Measurements from ENCODE around the gene FAM78A.
"Not testable (repeated sequence)": the region's sequence is repeated elsewhere in the genome, so short reads cannot be mapped to it uniquely, and the experiment has no call there.

FAM78A gene

DNA sequence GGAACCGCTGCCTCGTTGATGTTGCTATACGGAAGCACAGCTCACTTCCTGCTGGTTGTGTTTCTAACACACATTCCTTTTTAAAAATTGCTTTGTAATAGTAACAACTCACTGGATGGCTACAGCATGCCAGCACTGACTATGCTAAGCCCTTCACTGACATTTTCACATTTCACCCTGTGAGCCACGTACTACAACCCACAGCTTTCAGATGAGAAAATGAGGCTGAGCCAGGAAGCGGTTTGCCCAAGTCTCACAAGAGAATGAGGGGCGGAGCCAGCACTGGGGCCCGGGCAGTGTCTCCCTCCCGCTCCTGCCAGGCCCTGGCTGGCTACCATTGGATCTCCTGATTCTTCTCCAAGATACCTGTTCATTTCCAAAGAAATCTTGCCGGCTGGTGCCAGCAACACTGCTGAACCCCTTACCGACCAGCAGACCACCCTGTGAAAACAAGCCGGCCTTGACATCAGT is 38.3 kb downstream of the FAM78A start:
- DNase-seq (ENCODE audit: low spot score) = no peak

DNA sequence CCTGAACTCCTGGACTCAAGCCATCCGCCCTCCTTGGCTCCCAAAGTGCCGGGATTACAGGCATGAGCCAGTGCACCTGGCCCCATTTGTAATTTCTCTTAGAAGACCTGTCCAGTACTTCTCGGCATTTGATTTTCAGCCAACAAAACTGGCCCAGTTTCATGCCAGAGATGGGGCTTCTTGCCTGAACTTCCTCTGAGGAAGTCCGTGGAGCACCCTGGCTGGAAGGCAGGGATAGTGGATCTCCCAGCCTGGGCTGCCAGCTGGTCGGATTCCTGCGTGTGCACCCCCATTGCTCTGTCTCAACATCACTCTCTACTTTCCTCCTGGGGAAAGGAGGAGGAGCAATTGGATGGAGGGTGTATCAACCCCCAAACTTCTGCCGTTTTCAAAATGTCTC is 39.0 kb downstream of the FAM78A start:
- no peak for DNase-seq (ENCODE audit: low spot score)

DNA sequence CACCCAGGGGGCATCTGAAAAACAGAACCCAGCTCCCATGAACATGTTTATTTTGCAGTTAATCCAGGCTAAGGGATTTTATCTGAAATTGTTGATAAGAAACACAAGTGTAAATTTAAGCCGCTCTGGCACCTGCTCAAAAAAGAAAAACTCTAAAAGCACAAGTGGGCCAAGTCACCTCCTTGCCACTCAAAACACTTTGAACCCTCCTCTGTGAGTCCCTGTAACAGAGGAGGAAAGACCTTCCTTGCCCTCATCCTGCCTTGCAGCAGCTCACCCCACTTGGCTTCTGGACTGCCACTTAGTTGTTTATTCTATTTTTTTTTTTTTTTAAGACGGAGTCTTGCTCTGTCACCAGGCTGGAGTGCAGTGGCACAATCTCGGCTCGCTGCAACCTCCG is 39.5 kb downstream of the FAM78A start:
- DNase-seq (ENCODE audit: low spot score) = no peak

DNA sequence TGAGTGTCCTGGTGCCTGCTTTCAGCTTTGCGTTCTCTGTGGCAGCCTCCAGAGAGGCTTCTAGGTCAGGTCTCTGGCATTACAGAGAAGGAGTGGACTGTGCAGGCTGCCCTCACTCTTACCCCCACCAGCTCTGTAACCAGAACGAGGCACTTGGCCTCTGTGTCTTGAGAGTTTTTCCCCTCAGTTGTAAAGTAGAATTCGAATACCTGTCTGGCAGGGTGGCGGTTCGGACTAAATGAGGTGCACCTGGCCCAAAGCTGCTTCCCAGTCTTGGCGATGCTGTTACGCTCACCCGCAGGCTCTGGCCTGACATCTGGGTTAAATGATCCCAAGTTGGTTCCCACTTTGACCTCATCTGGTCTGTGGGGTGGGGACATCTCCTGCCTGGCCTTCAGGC is 40.1 kb downstream of the FAM78A start:
- no peak for DNase-seq (ENCODE audit: low spot score)

DNA sequence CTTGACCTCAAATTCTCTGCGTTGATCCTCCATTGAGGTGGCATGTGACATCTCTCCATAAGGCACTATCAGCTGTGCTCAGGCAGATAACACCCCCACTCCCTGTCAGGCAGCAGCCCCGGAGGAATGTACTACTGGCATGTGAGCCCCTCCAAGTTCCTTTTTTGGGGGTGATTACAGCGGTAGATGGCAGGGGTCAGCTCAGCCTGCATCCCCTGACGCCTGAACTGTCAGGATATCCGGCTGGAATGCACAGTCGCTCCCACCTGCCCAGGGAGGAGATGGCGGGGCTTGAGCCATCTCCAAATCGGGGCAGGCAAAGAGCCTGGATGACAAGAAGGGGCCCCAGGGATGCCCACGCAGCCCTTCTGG is 40.8 kb downstream of the FAM78A start:
- no peak for DNase-seq (ENCODE audit: low spot score)

DNA sequence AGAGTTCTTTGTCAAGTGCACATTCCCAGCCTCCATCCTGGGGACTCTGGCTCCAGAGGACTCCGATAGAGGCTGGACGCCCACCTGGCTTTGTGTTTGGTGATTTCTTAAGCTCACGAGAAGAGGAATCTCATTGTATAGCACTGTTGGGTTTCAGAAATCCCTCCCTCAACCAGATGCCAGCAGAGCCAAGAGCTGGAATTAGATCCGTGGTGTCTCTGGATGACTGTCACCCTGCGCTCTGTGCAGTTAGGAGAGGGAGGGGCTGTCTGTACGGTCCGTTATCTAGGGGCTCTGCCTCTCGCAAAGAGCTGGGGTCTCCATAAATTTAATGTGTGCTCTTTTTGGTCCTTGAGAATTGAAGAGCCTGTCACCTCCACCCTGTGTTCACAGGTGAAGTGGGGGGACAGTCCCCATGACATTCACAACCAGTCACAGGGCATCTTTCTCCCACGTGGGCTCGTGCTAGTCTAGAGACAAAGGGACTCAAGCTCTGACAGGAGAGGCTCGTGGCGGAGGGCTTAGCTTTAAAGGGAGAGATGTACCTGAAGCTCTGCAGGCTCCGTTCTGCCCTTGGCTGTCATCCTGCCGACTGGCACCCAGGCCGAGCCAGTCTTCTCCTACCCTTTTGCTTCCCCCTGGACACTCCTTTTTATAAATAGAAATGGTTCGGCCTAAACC is 41.4 kb downstream of the FAM78A start:
- DNase-seq (ENCODE audit: low spot score) = no peak

DNA sequence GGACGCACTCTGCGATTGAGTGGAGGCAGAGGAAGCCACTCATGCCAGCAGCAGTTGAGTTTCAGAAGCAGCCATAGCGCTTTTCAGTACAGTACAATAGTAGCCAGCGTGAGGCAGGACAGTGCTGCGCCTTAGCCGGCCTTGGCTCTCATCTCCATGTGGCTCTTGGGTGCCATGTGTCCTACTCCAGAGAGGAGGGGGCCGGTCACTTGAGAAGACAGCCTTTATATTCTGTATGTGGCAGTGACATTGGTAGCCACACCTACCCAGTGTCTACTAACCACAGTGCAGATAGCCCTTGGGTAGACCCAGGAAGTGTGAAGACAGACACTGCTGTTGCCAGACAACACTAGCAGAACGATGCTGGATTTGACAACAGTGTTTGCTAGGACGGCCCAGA is 42.3 kb downstream of the FAM78A start:
- DNase-seq (ENCODE audit: low spot score) = no peak

DNA sequence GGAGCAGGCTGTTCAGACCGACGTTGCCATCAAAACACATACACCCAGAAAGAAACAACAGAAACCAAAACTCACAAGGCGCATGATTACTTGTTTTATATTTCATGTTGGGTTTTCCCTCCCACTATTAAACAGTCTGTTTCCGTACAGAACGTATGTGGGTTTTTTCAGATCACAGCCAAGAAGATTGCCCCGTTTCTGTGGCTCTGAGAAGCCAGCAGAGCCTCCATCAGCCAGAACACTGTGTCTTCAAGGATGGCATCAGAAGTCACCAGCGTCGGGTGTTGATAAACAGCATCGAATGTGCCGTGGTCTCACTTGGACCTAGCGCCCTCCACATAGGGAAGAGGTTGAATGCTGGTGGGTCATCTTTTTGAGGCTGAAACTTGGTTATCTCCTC is 42.8 kb downstream of the FAM78A start:
- no peak for DNase-seq (ENCODE audit: low spot score)

DNA sequence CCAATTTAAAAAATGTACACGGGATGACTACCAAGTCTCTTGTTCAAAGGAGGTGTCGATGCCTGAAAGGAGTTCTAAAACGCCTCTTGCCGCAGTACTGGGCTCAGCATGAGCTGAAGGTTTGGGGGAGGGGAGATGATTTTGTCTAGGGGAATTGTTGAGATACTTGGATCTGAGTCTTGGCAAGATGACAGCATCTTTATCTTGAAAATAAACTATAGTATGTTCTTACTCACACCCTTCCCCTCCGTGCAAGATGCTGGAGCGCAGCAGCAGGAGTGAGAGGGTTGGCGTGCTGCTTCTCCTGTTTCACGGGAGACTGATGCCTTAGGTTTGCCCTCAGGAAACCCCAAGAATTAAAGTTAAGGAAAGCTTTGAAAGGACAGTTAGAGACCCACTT is 47.3 kb downstream of the FAM78A start:
- DNase-seq (ENCODE audit: low spot score) = no peak

DNA sequence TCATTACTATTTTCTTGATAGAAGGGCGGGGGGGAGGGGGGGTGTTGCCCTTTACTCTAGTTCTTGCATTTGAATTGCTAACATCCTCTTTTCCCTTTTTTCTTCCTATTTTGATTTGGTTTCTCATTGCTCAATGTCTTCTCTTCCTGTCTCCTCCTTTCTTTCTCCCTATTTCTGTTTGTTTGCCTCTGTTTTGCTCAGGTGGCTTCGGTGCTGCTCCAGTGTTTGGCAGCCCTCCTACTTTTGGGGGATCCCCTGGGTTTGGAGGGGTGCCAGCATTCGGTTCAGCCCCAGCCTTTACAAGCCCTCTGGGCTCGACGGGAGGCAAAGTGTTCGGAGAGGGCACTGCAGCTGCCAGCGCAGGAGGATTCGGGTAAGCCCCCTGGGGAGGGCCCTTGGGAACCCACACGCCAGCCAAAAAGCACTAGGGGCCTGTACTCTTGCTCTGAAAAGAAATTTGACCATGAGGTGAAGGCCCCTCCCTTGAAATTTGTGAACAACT is 48.3 kb downstream of the FAM78A start:
- no peak for DNase-seq (ENCODE audit: low spot score)

DNA sequence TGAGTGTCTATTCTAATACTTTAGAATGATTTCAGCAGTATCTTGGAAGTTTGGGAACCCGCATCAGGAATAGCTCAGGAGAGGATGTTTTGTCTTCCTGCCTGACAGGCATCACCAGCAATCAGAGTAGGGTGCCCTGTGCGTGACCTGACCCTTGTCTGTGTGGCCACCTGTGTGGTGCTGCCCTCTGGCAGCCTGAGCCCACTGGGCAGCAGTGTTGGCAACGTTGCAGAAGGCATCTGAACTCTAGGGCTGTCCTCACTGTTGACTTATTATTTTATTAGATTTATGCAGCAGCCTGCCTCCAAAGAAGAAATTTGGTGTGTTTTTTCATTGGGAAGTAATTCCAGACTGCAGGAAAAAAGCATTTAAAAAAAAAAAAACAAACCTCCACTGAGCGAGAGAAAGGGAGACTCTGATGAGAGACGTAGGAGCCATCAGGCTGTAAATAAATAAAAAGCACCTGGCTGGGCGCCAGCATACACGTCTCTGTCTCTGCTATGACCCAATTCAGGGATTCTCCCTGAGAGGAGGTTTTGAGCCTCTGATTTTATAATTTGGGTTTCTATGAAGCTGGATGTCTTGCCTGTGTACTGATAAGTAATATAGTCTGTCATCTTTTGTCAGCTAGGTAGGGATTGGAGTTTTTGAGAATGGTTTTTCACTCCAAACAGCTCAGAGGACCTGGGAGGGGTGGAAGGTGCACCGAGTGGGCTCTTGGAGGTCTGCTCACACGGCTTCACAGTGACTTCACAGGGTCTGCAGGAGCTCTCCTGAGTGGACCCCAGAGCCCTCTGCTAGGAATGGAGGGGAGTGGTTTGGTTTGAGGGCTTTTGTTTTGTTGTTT is 49.0 kb downstream of the FAM78A start:
- DNase-seq (ENCODE audit: low spot score) = no peak

DNA sequence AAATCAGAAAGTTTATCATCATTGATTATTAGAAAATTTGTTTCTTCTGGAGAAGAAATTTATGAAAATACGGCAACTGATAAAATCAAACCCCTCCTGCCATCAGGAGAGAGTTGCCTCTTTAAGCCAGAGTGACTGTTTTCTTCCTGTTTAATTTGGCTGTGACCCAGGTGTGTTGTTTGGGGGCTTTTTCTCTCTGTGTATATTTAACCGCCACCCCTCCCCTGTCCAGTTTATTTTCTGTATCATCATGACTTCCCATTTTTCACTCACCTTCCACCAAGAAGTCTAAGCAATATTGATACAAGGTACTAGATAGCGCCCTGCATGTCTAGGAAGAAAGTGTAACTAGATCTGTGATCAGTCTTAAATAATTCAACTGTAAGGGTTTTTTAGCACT is 50.1 kb downstream of the FAM78A start:
- no peak for DNase-seq (ENCODE audit: low spot score)

DNA sequence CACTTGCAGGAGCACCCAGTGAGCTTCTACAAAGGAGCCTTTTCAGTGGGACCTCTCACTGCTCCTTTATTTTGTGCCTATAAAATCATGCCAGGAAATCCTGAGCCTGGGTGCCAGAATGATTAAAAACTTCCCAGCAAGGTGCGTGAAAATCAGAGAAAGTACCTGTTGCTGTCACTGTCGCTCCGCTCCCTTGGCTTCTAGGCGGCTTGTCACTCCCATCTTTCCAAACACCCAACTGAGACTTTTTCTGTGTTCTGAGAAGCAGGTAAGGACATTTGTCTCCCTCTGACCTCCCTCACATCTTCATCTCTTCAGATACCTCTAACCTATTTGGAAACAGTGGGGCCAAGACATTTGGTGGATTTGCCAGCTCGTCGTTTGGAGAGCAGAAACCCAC is 53.9 kb downstream of the FAM78A start:
- DNase-seq (ENCODE audit: low spot score) = no peak

DNA sequence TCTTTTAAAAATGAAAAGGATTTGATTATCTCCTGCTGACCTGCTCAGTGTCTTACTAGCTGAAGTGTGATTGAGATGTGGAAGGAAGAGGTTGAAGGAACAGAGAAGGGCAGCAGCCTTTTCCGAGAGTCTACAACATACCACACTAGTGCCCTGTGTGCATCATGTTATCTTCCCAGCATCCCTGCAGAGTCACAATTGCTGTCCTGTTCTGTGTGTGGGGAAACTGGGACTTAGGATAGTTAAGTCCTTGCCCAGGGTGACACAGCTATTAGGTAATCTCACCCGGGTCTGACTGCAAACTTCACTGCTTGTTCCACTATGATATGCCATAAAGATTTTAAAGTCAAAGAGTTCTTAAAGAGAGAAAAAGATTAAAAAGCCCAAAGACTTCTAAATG is 55.8 kb downstream of the FAM78A start:
- no peak for DNase-seq (ENCODE audit: low spot score)

DNA sequence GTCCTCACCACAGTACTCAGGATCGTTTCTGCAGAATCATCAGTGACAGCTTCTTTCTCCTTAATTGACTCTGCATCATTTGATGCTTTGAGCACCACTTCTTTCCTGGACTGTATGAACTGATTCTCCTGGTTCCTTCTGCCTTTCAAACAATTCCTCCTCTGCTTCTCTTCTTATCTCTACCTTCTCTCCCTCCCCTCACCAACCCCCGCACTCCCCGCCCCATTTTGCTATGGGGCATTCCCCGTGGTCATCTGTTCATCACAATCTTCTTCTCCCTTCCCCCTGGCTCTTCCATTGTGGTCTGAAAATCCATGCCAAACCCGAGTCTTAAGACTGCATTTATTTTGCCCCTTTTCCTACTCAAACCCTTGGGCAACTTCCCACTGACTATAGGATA is 57.9 kb downstream of the FAM78A start:
- no peak for DNase-seq (ENCODE audit: low spot score)

DNA sequence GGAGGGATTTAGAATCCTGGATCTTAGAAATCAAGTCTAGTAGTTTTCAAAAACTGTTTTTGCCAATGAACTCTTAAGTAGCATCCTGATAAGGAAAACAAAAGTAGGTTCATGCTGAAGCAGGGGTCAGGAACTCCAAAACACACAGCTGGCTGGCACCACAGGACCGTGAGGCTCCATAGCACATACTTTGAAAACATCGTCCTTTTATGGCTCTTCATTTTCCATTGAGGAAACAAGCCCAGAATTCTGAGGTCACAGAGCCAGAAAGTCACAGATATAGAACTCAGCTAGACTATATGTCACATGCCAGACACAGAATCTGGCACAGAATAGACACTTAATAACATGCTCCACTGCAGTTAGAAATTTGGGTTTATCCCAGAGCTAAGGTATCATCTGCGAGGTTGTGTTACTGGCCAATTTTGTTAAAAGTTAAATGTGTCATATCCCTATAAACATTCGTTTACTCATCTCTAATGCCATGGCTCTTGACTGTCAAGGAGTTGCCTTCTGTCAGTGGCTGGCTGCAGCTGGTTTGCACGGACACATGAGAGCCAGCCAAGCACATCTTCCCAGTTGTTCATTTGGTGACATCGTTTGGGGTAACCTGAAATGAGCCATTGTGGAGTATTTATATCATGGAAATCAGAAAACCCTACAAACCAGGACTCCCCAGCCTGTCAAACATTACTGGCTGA is 58.8 kb downstream of the FAM78A start:
- DNase-seq (ENCODE audit: low spot score) = no peak

DNA sequence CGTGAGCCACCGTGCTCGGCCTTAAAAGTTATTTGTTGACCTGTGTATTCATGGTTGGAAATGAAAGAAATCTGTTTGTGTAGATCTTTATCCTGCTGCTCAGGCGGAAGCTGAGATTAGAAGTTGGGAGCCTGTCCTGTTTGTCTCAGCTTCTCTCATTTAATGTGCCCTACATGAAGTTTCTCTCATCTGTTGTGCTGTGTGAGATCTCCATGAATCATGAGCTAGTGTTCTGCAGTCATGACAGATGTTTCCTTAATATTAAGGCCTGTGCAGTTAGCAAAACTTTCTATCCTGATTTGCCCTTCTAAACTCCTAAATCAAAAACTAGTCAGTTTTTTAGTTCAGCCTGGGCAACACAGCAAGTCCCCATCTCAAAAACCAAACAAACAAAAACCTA is 59.5 kb downstream of the FAM78A start:
- DNase-seq (ENCODE audit: low spot score) = no peak

DNA sequence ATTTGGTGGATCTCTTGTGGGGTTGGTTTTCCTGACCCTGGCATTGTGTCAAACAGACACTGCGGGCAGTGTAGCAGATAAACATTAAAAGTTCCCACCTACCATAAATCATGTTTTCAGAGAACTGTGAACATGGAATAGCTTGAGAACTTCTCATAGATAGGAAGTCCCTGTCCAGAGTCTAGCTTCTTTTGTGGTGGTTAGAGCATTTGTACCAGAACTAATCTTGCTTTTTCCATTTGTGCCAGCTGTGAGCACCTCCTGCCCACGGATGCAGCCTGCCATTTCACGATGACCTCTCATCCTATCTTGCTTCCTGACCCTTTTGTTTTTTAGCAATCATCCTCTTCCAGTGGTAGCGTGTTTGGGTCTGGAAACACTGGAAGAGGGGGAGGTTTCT is 61.4 kb downstream of the FAM78A start:
- DNase-seq (ENCODE audit: low spot score) = no peak

DNA sequence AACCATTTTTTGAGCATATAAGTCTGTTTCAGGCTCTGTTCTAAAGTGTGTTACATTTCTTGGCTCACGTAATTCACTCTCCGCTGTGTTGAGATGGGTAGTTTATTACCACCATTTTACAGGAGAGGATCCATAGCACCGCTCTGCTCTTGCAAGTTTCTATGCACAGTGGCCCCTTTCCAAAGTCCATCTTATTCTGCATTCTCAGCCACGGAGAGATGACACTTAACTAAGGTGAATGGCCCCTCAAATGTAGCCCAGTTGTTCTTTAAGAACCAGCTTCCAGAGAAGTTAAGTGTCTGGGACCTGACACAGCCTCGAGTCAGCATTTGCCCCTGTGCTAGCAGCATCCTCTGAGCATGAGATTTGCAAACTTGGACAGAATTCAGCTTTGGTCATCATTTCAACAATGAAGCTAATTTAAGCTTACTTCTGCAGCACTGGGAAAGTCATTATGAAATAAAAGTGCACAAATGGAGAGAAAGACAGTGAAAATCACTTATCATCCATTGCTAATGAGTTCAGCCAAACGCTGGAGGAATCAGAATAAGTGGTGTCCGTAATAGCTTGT is 61.9 kb downstream of the FAM78A start:
- no peak for DNase-seq (ENCODE audit: low spot score)

DNA sequence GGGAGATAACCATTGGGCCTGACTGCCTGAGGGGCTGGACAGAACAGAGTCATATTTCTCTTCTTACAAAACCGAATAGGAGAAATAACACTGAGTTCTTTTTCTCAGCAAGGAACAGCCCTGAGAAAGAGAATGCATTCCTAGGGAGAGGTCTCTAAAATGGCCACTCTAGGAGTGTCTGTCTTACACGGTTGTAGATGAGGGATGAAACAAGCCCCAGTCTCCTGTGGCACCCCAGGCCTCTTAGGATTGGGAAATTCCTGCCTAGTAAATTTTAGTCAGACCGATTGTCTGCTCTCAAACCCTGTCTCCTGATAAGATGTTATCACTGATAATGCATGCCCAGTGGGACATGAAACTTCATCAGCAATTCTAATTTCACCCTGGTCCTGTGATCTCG is 64.4 kb downstream of the FAM78A start:
- not testable (repeated sequence) for DNase-seq (ENCODE audit: low spot score)

Data from HuH-7 (cell line).